OCI-LY7 (cell line): ENCODE data around the gene BMPER. TPM values are rescaled to one million over a fixed set of nuclear protein-coding genes. Genes with fewer than 3 reads are reported as not detected.

Source experiments
- BruUV-seq: library from RNA; stranded (reverse); fragments of 400-500 nt; replicated peaks from 2 replicates; lab custom pipeline; 2021; lab: Mats Ljungman, UMichigan
- CTCF ChIA-PET: fragments of 300-600 bp; sonication (Branson Sonifier 250); formaldehyde crosslinking; loops from one replicate; lab custom pipeline; 2022; ENCODE audit warnings: antibody characterized with exemption; ENCODE audit not compliant: unreplicated experiment; lab: Charles Lee
- POLR2A ChIA-PET: fragments of 300-600 bp; sonication (Branson Sonifier 250); formaldehyde crosslinking; loops from one replicate; lab custom pipeline; 2022; ENCODE audit warnings: antibody characterized with exemption; lab: Charles Lee
- DNase-seq: peaks from one replicate; pipeline ENCODE4 v3.0.0-alpha.2; 2015; ENCODE audit warnings: low spot score
- H2AFZ ChIP-seq: fragments of 200-600 bp; sonication (generic), shearing (Covaris generic); 2 replicates; pipeline ENCODE4 v1.6.1; 2014; ENCODE audit warnings: mild to moderate bottlenecking, antibody characterized with exemption, low read length, moderate library complexity
- H3K27ac ChIP-seq: fragments of 200-600 bp; sonication (generic); 2 replicates; pipeline ENCODE4 v1.5.1; 2014; ENCODE audit warnings: mixed run types, low read depth, mild to moderate bottlenecking, moderate library complexity, low read length, inconsistent platforms; ENCODE audit not compliant: poor library complexity, severe bottlenecking
- H3K36me3 ChIP-seq: fragments of 200-600 bp; sonication (generic); 2 replicates; pipeline ENCODE4 v1.6.1; 2014; ENCODE audit warnings: mild to moderate bottlenecking, antibody characterized with exemption, low read length, moderate library complexity, mixed read lengths; ENCODE audit not compliant: insufficient read depth
- H3K4me1 ChIP-seq: fragments of 200-600 bp; sonication (generic); 2 replicates; pipeline ENCODE4 v1.5.1; 2014; ENCODE audit warnings: mild to moderate bottlenecking, low read length; ENCODE audit not compliant: insufficient read depth, poor library complexity, severe bottlenecking
- H3K4me2 ChIP-seq: fragments of 200-600 bp; sonication (generic); 2 replicates; pipeline ENCODE4 v1.6.1; 2014; ENCODE audit warnings: mild to moderate bottlenecking, low read length
- H3K4me3 ChIP-seq: fragments of 200-600 bp; sonication (generic); 2 replicates; pipeline ENCODE4 v1.5.1; 2014; ENCODE audit warnings: mild to moderate bottlenecking, low read depth, low read length; ENCODE audit not compliant: poor library complexity, severe bottlenecking
- H3K79me2 ChIP-seq: fragments of 200-600 bp; sonication (generic); 2 replicates; pipeline ENCODE4 v1.6.1; 2016; ENCODE audit warnings: low read depth, mild to moderate bottlenecking, low read length, moderate library complexity, mixed read lengths; ENCODE audit not compliant: insufficient read depth
- H3K9me2 ChIP-seq: fragments of 200-600 bp; sonication (generic); 2 replicates; pipeline ENCODE4 v1.6.1; 2016; ENCODE audit warnings: mild to moderate bottlenecking, low read length, mixed read lengths; ENCODE audit not compliant: insufficient read depth
- H3K9me3 ChIP-seq: fragments of 200-600 bp; sonication (generic); 2 replicates; pipeline ENCODE4 v1.6.1; 2014; ENCODE audit warnings: mild to moderate bottlenecking, mixed run types, low read length, mixed read lengths
- H4K20me1 ChIP-seq: fragments of 200-600 bp; sonication (generic); 2 replicates; pipeline ENCODE4 v1.6.1; 2014; ENCODE audit warnings: mild to moderate bottlenecking, antibody characterized with exemption, low read length, moderate library complexity, mixed read lengths; ENCODE audit not compliant: insufficient read depth
- CTCF ChIP-seq: fragments of 200-600 bp; sonication (generic); conservative IDR thresholded peaks from 2 replicates; pipeline ENCODE4 v1.5.1; 2014; ENCODE audit warnings: mild to moderate bottlenecking, antibody characterized with exemption, low read length, moderate library complexity, mixed read lengths
- EZH2phosphoT487 ChIP-seq: fragments of 200-600 bp; sonication (generic); IDR thresholded peaks from 2 replicates; pipeline ENCODE4 v1.6.1; 2018; ENCODE audit warnings: low read depth, borderline replicate concordance, mild to moderate bottlenecking, mixed run types, antibody characterized with exemption, low read length, moderate library complexity, mixed read lengths
- intact Hi-C: fragments of 100-400 bp; cut with micrococcal nuclease; formaldehyde crosslinking; loops from one replicate; pipeline ENCODE4 v1.10.0; 2022; ENCODE audit not compliant: unreplicated experiment
- total RNA-seq, 2 experiments: library from RNA; depleted of rRNA in 1 of 2; stranded (reverse); fragments of >200 nt in 1 of 2; shearing (Covaris generic) in 1 of 2; gene quantifications; 2 replicates each; pipeline ENCODE4 v1.2.3, GENCODE V29; 2014 to 2022

BMPER gene
- total RNA-seq, 2 experiments from 2014 or later: not detected

GRCh38 chr7:33928986-33929385, 23.6 kb downstream of the BMPER start:
- BruUV-seq: no TSS peak
- CTCF ChIA-PET: no interaction called here

DNA sequence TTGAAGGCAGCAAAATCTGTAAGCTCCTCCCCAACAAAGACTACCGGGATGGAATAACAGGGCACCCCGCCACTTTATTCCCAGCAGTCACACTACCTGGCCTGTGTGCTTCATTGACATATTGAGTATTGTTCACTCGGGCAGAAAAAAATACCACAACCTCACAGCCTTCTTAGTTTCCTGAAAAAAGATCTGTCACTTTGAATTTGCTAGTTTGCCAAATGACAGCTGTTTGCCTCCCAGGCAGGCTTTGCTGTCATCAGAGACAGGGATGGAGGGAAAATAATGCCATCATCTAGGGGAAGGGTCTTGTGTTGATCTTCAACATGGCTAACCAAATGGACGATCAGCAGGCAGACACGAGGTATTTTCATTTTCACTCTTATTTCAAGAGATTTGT, 26.9 kb downstream of the BMPER start:
- Histone ChIP-seq H3K36me3 (no peaks in the 10 kb centered on the region), H3K4me1 (no peaks in the 10 kb centered on the region), H3K9me3 (no peaks in the 10 kb centered on the region), H4K20me1 (no peaks in the 10 kb centered on the region), H3K79me2 (no peaks in the 10 kb centered on the region), H3K4me2 (no peak overlapping the region), H3K9me2 (no peaks in the 10 kb centered on the region), H3K27ac (no peak overlapping the region), H3K4me3 (no peak overlapping the region), H2AFZ (no peak overlapping the region)
- CTCF ChIA-PET: no interaction called here
- DNase-seq: no peak
- intact Hi-C loops: loop anchor here (10.0 kb wide), 1 partner anchor 1167 kb away; no protein-coding TSS in a partner anchor
- POLR2A ChIA-PET: no interaction called here
- no TSS peak for BruUV-seq
- TF ChIP-seq EZH2phosphoT487: no peak
- no peak for TF ChIP-seq CTCF

More at GRCh38 chr7:33928986-33929385, 23.6 kb downstream of the BMPER start:
- H3K4me3 ChIP-seq: no peak overlapping the region
- no peaks in the 10 kb centered on the region for H3K9me2 ChIP-seq
- no peak overlapping the region for H3K4me2 ChIP-seq
- H3K79me2 ChIP-seq: no peaks in the 10 kb centered on the region
- no peak overlapping the region for H3K27ac ChIP-seq
- H3K9me3 ChIP-seq: no peaks in the 10 kb centered on the region
- TF ChIP-seq EZH2phosphoT487: no peak
- H3K4me1 ChIP-seq: no peaks in the 10 kb centered on the region
- POLR2A ChIA-PET: no interaction called here
- no peak overlapping the region for H2AFZ ChIP-seq
- DNase-seq: no peak
- intact Hi-C loops: no loop called here
- H3K36me3 ChIP-seq: no peaks in the 10 kb centered on the region
- no peaks in the 10 kb centered on the region for H4K20me1 ChIP-seq

GRCh38 chr7:33932832-33933468, 27.6 kb downstream of the BMPER start:
- POLR2A ChIA-PET: interaction anchor here (0.6 to 0.7 kb wide), 2 partner anchors 32 to 311 kb away, joined by 3 to 4 read pairs; no protein-coding TSS in a partner anchor
- DNase-seq: peak; percentile 50

More at GRCh38 chr7:33932832-33933468, 27.6 kb downstream of the BMPER start:
- Histone ChIP-seq H3K36me3 (no peaks in the 10 kb centered on the region), H3K4me3 (no peak overlapping the region), H3K9me2 (no peaks in the 10 kb centered on the region), H3K27ac (no peak overlapping the region), H3K4me2 (no peak overlapping the region), H2AFZ (no peak overlapping the region), H4K20me1 (no peaks in the 10 kb centered on the region), H3K4me1 (no peaks in the 10 kb centered on the region), H3K79me2 (no peaks in the 10 kb centered on the region), H3K9me3 (no peaks in the 10 kb centered on the region)
- BruUV-seq: no TSS peak
- peak; percentile 92 for TF ChIP-seq CTCF
- TF ChIP-seq EZH2phosphoT487: no peak
- intact Hi-C loops: loop anchor here (10.0 kb wide), 1 partner anchor 1168 kb away; no protein-coding TSS in a partner anchor
- CTCF ChIA-PET: no interaction called here
